Astrocyte of the cerebellum (primary cell): ENCODE measurements around the gene MNAT1.
"Not testable (repeated sequence)": the region's sequence is repeated elsewhere in the genome, so short reads cannot be mapped to it uniquely, and the experiment has no call there.

Experiments used
- DNase-seq: peaks from one replicate; pipeline ENCODE4 v3.0.0-alpha.2; 2011; ENCODE audit warnings: low read depth
- H3K4me3 ChIP-seq: 2 replicates; pipeline ENCODE4 v1.5.1; 2011; ENCODE audit warnings: mild to moderate bottlenecking, low read depth, low read length, moderate library complexity
- in situ Hi-C: cut with HindIII; loops from 2 replicates; pipeline ENCODE4 v1.10.0; 2017; ENCODE audit warnings: low sequenced_read_pairs
- TF ChIP-seq, protein P1 (sequence below): IDR thresholded peaks from 2 replicates; pipeline ENCODE4 v1.5.1; 2012; ENCODE audit warnings: low read length, low read depth, moderate library complexity, mild to moderate bottlenecking; ENCODE audit errors: missing control alignments

Gene MNAT1

GRCh38 chr14:60775296-60775695 is 40.7 kb downstream of the MNAT1 start:
- TF ChIP-seq, protein P1, sequence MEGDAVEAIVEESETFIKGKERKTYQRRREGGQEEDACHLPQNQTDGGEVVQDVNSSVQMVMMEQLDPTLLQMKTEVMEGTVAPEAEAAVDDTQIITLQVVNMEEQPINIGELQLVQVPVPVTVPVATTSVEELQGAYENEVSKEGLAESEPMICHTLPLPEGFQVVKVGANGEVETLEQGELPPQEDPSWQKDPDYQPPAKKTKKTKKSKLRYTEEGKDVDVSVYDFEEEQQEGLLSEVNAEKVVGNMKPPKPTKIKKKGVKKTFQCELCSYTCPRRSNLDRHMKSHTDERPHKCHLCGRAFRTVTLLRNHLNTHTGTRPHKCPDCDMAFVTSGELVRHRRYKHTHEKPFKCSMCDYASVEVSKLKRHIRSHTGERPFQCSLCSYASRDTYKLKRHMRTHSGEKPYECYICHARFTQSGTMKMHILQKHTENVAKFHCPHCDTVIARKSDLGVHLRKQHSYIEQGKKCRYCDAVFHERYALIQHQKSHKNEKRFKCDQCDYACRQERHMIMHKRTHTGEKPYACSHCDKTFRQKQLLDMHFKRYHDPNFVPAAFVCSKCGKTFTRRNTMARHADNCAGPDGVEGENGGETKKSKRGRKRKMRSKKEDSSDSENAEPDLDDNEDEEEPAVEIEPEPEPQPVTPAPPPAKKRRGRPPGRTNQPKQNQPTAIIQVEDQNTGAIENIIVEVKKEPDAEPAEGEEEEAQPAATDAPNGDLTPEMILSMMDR: no peak
- peak; percentile 31 for DNase-seq
- in situ Hi-C loops: no loop called here
- H3K4me3 ChIP-seq: no peak overlapping the region

DNA sequence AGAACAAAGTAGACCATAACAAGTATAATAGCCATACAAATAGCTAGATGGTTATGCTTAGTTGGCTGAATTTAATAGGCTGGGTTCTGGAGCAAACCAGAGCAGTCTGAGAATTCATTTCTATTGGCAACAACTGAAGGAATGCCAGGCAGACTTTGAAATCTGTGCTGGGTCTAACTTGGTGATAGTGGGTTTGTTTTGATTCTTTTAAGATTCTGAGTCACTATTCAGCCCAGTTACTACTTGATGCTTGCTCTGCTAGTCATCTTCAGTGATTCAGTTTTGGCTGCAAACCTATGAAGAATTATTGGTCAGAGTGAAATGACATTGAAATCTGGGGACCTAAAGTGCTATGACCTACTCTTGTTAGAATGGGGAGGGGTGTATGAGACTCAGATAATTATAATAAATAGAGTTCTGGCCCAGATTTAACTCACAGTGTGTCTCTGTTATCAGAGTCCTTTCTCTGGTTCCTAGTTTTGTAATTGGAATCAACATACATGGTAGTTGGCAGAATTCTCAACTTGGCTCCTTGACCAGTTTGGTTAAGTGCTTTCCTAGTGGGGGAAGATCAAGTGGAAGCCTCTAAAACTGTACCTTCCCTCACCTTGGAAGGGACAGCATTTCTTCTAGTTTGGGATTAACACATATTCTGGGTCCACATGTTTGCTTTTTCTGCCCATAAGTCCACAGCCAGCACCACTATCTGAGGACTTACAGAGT is 43.5 kb downstream of the MNAT1 start:
- DNase-seq: peak; percentile 65

DNA sequence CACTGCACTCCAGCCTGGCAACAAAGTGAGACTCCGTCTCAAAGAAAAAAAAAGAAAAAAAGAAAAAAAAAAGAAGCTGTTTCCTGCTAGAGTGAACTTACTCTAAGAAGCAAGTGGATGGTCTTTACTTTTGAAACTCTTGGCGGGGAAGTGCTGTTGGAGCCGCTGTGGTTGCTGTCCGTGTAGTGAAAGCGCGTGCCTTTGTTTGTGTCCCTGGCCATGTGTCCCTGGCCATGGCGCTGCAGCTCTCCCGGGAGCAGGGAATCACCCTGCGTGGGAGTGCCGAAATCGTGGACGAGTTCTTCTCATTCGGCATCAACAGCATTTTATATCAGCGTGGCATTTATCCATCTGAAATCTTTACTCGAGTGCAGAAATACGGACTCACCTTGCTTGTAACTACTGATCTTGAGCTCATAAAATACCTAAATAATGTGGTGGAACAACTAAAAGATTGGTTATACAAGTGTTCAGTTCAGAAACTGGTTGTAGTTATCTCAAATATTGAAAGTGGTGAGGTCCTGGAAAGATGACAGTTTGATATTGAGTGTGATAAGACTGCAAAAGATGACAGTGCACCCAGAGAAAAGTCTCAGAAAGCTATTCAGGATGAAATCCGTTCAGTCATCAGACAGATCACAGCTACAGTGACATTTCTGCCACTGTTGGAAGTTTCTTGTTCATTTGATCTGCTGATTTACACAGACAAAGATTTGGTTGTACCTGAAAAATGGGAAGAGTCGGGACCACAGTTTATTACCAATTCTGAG is 45.4 kb downstream of the MNAT1 start:
- H3K4me3 ChIP-seq, DNase-seq, in situ Hi-C loops: not testable (repeated sequence)

More for the DNA sequence above, 43.5 kb downstream of the MNAT1 start:
- TF ChIP-seq, protein P1: no peak
- H3K4me3 ChIP-seq: no peak overlapping the region
- in situ Hi-C loops: no loop called here

GRCh38 chr14:60780558-60780957 is 46.0 kb downstream of the MNAT1 start:
- DNase-seq, in situ Hi-C loops: not testable (repeated sequence)

GRCh38 chr14:60786905-60787304 is 52.3 kb downstream of the MNAT1 start:
- in situ Hi-C loops: no loop called here
- H3K4me3 ChIP-seq: no peak overlapping the region
- DNase-seq: no peak
- TF ChIP-seq, protein P1: no peak

More at GRCh38 chr14:60780558-60780957, 46.0 kb downstream of the MNAT1 start:
- H3K4me3 ChIP-seq: not testable (repeated sequence)

GRCh38 chr14:60789656-60790055 is 55.1 kb downstream of the MNAT1 start:
- TF ChIP-seq, protein P1: no peak
- no peak overlapping the region for H3K4me3 ChIP-seq
- no peak for DNase-seq
- in situ Hi-C loops: no loop called here

- TF ChIP-seq, protein P1: no peak
- no peak overlapping the region for H3K4me3 ChIP-seq
- in situ Hi-C loops: no loop called here
- no peak for DNase-seq
These were observed 56.3 kb downstream of the MNAT1 start for GRCh38 chr14:60790850-60791249.
